SU-DHL-6 (cell line): ENCODE data around the gene CLDN16.

Experiments used
- H2AFZ ChIP-seq: fragments of 200-600 bp; sonication (generic); 2 replicates; pipeline ENCODE4 v1.6.1; 2014; ENCODE audit warnings: low read depth, mild to moderate bottlenecking, moderate library complexity, mixed read lengths, antibody characterized with exemption, low read length; ENCODE audit not compliant: severe bottlenecking
- H3F3A ChIP-seq: fragments of 200-600 bp; shearing (Covaris generic); 2 replicates; pipeline ENCODE4 v1.6.0; 2016; ENCODE audit warnings: antibody characterized with exemption, mild to moderate bottlenecking; ENCODE audit not compliant: insufficient read depth
- H3K27ac ChIP-seq: fragments of 200-600 bp; sonication (generic); 2 replicates; pipeline ENCODE4 v1.5.1; 2016; ENCODE audit warnings: low read depth, mild to moderate bottlenecking, low read length, moderate library complexity, mixed read lengths
- H3K27me3 ChIP-seq: fragments of 200-600 bp; sonication (generic), shearing (Covaris generic); 2 replicates; pipeline ENCODE4 v1.6.0; 2014; ENCODE audit warnings: mild to moderate bottlenecking, low read length
- H3K36me3 ChIP-seq: fragments of 200-600 bp; sonication (generic); 2 replicates; pipeline ENCODE4 v1.6.1; 2014; ENCODE audit warnings: mild to moderate bottlenecking, low read length, mixed read lengths
- H3K4me2 ChIP-seq: fragments of 300-600, 200-600 bp; shearing (Covaris generic), sonication (generic); 2 replicates; pipeline ENCODE4 v1.6.0; 2014; ENCODE audit warnings: low read length, low read depth, mild to moderate bottlenecking; ENCODE audit not compliant: poor library complexity, severe bottlenecking
- H3K4me3 ChIP-seq: fragments of 200-600 bp; sonication (generic); 2 replicates; pipeline ENCODE4 v1.5.1; 2014; ENCODE audit warnings: antibody characterized with exemption, low read length, mild to moderate bottlenecking, mixed read lengths; ENCODE audit not compliant: insufficient read depth, poor library complexity, severe bottlenecking
- H3K79me2 ChIP-seq: fragments of 200-600 bp; sonication (generic); 2 replicates; pipeline ENCODE4 v1.6.1; 2014; ENCODE audit warnings: mild to moderate bottlenecking, low read length, moderate library complexity; ENCODE audit not compliant: insufficient read depth
- H3K9ac ChIP-seq: fragments of 200-600 bp; sonication (generic); 2 replicates; pipeline ENCODE4 v1.7.0; 2014; ENCODE audit warnings: mild to moderate bottlenecking, low read length
- H3K9me2 ChIP-seq: fragments of 200-600 bp; sonication (generic); replicated peaks from 2 replicates; pipeline ENCODE4 v1.6.1; 2014; ENCODE audit warnings: low read length; ENCODE audit not compliant: insufficient read depth
- H3K9me3 ChIP-seq: fragments of 200-600 bp; sonication (generic); 2 replicates; pipeline ENCODE4 v1.6.1; 2014; ENCODE audit warnings: low read length, mixed read lengths; ENCODE audit not compliant: insufficient read depth
- H4K20me1 ChIP-seq: fragments of 200-600 bp; sonication (generic); 2 replicates; pipeline ENCODE4 v1.6.1; 2014; ENCODE audit warnings: low read depth, mild to moderate bottlenecking, antibody characterized with exemption, low read length, moderate library complexity, mixed read lengths
- CTCF ChIP-seq: fragments of 200-600 bp; sonication (generic); IDR thresholded peaks from one replicate; pipeline ENCODE4 v1.5.1; 2017; ENCODE audit warnings: antibody characterized with exemption, mild to moderate bottlenecking, low read length, moderate library complexity; ENCODE audit not compliant: insufficient read depth, poor library complexity, severe bottlenecking
- EZH2phosphoT487 ChIP-seq: fragments of 200-600 bp; sonication (generic), shearing (Covaris generic); conservative IDR thresholded peaks from 2 replicates; pipeline ENCODE4 v1.6.1; 2018; ENCODE audit warnings: mild to moderate bottlenecking, antibody characterized with exemption, low read length, moderate library complexity, mixed read lengths

Gene CLDN16

GRCh38 chr3:190414297-190414696 is 26.3 kb downstream of the CLDN16 start:
- Histone ChIP-seq H3K4me2 (no peak overlapping the region), H3K27me3 (no peaks in the 10 kb centered on the region), H3K27ac (no peak overlapping the region), H3F3A (no peaks in the 10 kb centered on the region), H3K9me3 (peaks cover 8% of the 10 kb centered on the region; the same call in 1 of the 2 replicates), H3K9ac (no peak overlapping the region), H3K9me2 (no peaks in the 10 kb centered on the region), H3K36me3 (no peaks in the 10 kb centered on the region), H2AFZ (no peak overlapping the region), H4K20me1 (no peaks in the 10 kb centered on the region), H3K4me3 (no peak overlapping the region), H3K79me2 (no peaks in the 10 kb centered on the region)
- TF ChIP-seq CTCF (no peak), EZH2phosphoT487 (no peak)

GRCh38 chr3:190424108-190424477 is 36.1 kb downstream of the CLDN16 start:
- no peak overlapping the region for H3K4me3 ChIP-seq
- H3F3A ChIP-seq = no peaks in the 10 kb centered on the region
- H3K9me2 ChIP-seq = no peaks in the 10 kb centered on the region
- H3K27ac ChIP-seq = no peak overlapping the region
- H3K9me3 ChIP-seq = no peaks in the 10 kb centered on the region
- H3K9ac ChIP-seq = no peak overlapping the region
- no peak overlapping the region for H3K4me2 ChIP-seq
- H3K27me3 ChIP-seq = no peaks in the 10 kb centered on the region
- H3K36me3 ChIP-seq = no peaks in the 10 kb centered on the region
- H2AFZ ChIP-seq = no peak overlapping the region
- H4K20me1 ChIP-seq = no peaks in the 10 kb centered on the region
- no peaks in the 10 kb centered on the region for H3K79me2 ChIP-seq
- TF ChIP-seq CTCF = no peak
- no peak for TF ChIP-seq EZH2phosphoT487

- no peak overlapping the region for H2AFZ ChIP-seq
- H3K79me2 ChIP-seq = no peaks in the 10 kb centered on the region
- H3K9me2 ChIP-seq = no peaks in the 10 kb centered on the region
- H3K36me3 ChIP-seq = no peaks in the 10 kb centered on the region
- no peaks in the 10 kb centered on the region for H3F3A ChIP-seq
- H3K27me3 ChIP-seq = no peaks in the 10 kb centered on the region
- no peak overlapping the region for H3K9ac ChIP-seq
- no peak overlapping the region for H3K4me2 ChIP-seq
- TF ChIP-seq EZH2phosphoT487 = no peak
- TF ChIP-seq CTCF = peak; percentile 51
- H3K9me3 ChIP-seq = no peaks in the 10 kb centered on the region
- no peak overlapping the region for H3K27ac ChIP-seq
- no peaks in the 10 kb centered on the region for H4K20me1 ChIP-seq
- no peak overlapping the region for H3K4me3 ChIP-seq
These were observed 36.8 kb downstream of the CLDN16 start for GRCh38 chr3:190424478-190425439.
